T-helper 1 cell (primary cell): ENCODE results near the gene H6PD.

Experiments
- DNase-seq, 5 donors: peaks; one replicate each; pipeline ENCODE4 v3.0.0-alpha.2; 2012 to 2020
- total RNA-seq, 4 donors: gene quantifications; one replicate each; lab custom pipeline; 2026; lab: John Stamatoyannopoulos, UW

Gene H6PD, protein sequence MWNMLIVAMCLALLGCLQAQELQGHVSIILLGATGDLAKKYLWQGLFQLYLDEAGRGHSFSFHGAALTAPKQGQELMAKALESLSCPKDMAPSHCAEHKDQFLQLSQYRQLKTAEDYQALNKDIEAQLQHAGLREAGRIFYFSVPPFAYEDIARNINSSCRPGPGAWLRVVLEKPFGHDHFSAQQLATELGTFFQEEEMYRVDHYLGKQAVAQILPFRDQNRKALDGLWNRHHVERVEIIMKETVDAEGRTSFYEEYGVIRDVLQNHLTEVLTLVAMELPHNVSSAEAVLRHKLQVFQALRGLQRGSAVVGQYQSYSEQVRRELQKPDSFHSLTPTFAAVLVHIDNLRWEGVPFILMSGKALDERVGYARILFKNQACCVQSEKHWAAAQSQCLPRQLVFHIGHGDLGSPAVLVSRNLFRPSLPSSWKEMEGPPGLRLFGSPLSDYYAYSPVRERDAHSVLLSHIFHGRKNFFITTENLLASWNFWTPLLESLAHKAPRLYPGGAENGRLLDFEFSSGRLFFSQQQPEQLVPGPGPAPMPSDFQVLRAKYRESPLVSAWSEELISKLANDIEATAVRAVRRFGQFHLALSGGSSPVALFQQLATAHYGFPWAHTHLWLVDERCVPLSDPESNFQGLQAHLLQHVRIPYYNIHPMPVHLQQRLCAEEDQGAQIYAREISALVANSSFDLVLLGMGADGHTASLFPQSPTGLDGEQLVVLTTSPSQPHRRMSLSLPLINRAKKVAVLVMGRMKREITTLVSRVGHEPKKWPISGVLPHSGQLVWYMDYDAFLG
- 64.8 to 89.8 (median 72.9) reads per million in 4 donors for total RNA-seq

- peak; percentile 62 to 84 (median 70) for DNase-seq
Measured at GRCh38 chr1:9234223-9235095, at the start of gene H6PD. TSS of gene H6PD (plus strand) at chr1:9234774. CDS start at chr1:9244935, 10,161 bp downstream.

GRCh38 chr1:9186082-9186859 is 48.3 kb upstream of the H6PD start:
- no peak for DNase-seq

DNA sequence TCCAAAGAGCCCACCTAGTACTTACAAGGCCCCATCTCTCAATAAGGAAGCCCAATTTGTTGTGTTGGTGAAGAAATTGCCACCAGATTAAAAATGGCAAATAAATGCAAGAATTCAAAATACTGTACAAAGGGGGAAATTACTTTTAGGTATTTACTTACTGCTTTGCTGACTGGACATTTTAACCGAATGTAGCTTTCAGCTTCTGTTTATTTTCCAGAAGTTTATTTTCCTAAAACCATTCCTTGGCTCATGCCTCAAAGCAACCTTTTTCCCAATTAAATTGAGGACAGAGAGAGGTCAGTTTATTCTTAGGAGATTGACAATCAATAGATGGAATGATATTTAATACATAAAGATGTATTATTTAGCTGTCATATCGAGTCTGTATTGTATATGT is 47.6 kb upstream of the H6PD start:
- DNase-seq = no peak

DNA sequence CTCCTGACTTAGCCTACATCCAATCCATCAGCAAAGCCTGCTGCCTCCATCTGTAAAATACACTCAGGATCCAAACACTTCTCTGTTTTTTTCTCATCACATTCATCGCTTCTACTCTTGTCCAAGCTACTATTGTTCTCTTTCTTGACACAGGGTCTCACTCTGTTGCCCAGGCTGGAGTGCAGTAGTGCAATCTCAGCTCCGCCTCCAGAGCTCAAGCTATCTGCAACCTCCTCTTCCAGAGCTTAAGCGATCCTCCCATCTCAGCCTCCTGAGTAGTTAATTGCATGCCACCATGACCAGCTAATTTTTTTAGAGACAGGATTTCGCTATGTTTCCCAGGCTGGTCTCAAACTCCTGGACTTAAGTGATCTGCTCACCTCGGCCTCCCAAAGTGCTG is 44.3 kb upstream of the H6PD start:
- no peak for DNase-seq

DNA sequence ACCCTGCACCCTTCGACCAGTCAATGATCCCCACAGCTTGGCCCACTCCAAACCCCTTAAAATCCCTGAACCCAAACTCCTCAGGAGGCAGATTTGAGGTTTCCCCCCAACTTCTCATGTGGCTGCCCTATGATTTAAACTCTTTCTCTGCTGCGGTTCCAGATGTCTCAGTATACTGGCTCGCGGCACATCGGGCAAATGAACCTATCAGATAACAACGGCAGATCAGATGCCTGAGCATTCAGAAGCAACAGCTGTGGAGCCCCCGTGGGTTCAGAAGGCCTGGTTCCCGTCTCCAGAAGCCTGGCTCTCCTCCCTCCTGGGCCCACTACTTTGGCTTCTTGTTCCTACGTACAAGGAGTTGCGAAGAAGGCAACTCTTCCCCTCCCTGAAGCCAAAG is 43.3 kb upstream of the H6PD start:
- DNase-seq = no peak

DNA sequence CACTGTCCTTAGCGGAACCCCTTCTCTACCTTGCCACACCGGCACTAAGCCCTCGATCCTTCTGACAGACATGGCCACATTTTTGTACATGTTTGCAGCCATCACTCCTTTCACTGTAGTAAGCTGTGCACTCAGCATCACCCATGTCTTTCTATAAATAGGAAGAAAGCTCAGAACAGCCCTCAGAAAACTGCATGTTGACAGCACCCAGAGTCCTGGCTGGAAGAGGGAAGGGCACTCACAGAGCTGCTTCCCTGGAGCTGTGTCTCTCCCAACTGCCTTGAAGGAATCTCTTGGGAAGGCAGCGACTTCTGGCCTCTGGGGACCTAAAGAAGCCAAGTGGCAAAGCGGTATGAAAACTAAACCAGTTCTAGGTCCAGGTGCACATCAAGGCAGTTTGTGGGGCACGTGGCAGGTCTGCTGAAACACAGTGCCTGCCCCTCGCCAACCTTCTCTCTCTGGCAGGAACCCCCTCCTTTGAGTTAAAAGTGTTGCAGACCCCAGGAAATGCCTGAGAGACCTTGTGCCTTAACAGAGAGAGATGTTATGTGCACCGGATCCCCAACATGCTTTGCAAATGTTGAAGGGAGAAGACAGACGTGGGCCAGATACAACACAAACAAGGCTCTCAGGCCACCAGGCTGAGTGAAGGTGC is 41.9 kb upstream of the H6PD start:
- no peak for DNase-seq

DNA sequence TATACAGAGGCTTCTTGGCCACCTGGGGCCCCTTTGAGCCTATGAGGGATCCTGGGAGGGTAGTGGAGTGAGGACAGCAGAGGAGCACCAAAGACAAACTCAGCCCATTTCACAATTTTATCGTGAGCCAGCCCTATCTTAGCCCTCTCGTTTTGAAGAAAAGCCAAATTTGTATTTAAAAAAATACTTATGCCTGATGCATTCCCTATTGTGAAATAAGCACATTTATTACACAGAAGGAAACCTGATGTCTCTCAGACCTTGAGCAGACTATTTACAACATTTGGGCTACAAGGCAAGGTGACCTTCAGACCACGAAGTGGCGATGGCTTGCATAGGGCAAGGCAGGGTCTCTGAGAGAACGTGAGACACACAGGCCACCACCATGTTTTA is 41.3 kb upstream of the H6PD start:
- DNase-seq = no peak

- DNase-seq = no peak
Measured at GRCh38 chr1:9194024-9194423, 40.5 kb upstream of the H6PD start.

DNA sequence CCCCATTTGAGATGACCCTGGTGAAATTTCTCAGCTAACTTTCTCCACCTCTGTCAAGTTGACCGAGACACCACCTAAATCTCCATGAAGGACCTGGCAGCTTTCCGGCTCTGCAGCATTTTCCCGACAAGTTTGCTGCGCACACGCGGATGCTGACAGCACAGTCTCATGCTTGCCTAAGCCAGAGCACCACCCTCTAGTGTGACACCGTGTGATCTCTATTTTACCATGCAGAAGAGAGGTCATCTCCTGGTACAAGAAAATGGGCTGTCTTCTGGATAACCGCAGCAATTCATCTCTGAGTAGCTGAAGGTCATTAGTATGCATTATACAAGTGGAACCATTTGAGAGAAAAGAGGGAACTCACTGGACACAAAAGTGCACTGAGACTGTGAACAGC is 38.9 kb upstream of the H6PD start:
- DNase-seq = no peak

GRCh38 chr1:9196129-9197040 is 38.2 kb upstream of the H6PD start:
- peak in 3 of 5 donors; percentile 16 to 48 (median 38) for DNase-seq

- no peak for DNase-seq
Measured at GRCh38 chr1:9197186-9198099, 37.1 kb upstream of the H6PD start.

- DNase-seq = no peak
Measured at GRCh38 chr1:9198538-9199361, 35.8 kb upstream of the H6PD start.

DNA sequence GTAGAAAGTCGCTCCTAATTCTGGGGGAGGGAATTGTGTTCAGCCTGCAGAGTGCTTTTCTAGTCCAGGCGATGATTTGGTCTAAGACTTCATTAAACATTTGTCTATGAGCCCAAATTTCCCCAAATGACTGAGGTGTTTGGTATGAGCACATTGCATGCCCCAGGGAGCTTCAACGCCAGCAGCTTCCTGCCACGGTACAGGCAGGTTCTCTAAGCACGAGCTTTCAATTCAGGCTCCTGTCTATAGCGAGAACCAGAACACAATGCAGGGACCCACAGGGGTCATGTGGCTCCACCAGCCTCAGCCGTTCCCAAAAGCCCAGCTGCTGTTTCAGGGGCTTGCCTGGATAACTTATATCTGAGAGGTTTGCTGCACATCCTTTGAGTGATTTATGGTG is 34.1 kb upstream of the H6PD start:
- no peak for DNase-seq

DNA sequence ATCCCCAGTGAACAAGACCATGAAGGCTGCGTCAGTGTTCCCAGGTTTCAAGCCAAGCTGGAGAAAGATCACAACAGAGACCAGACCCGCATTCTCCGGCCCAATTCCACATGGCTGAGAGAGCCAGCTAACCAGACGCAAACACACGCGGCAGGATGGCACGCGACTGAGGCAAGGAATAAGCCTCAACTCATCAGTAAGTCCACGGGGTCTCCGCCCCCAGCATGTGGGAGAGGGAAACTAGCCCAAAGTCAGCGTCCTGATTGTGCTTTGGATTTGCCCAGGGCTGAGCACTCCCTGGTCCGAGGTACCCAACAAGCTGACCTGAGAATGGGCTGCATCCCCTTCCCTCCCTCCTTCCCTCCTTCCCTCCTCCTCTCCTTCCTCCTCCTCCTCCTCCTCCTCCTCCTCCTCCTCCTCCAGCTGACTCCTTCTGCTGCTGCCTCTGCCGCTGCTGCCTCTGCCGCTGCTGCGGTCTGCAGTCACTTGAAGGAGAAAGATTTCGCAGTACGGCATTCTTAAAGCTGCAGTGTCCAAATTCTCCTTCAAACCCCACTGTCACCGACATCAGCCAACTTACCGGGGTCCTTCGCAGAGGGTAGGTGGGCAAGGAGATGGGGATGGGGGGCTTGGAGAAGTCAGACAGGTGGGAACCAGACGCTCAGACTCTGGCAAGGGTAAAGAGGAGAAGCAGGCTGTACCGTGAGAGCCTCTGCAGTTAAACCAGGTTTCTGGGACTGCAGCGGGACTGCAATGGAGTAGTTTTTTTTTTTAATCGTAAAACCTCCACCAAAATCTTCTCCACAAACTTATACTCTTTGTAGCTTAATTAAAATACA is 33.0 kb upstream of the H6PD start:
- no peak for DNase-seq

DNA sequence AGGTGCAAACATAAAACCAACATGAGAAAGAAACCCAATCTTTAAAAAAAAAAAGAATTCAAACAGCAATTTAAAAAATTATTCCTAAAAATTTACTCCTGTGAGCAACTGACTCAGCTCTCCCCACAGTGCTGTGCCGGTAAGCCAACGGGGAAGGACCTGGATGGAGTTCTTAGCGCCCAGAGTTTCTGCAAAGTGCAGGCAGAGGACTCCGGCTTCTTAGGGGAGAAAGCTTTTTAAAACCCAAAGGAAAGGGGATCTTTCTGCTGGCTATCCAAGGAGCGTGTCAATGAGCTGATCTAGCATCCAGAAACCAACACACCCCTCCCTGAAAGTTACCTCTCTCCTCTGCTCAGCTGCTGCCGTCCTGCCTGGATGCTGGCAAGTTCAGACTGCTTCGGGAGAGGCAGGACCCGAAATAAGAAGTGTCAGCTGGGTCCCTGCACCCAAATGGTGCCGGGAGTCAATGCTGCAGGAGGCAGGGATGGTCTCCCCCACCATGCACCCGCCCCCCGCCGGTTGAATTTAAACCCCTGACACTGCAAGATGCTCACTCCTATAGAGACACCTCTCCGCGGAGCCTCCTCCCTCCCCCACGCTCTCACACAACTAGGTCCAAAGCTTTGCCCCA is 32.2 kb upstream of the H6PD start:
- no peak for DNase-seq

GRCh38 chr1:9203511-9203982 is 31.0 kb upstream of the H6PD start:
- DNase-seq = peak in 1 of 5 donors; percentile 37
